HCEC 1CT (cell line): ENCODE measurements around the gene DLGAP1.

Experiments
- DNase-seq: peaks from one replicate; pipeline ENCODE4 v3.0.0-alpha.2; 2017

The DLGAP1 gene

DNA sequence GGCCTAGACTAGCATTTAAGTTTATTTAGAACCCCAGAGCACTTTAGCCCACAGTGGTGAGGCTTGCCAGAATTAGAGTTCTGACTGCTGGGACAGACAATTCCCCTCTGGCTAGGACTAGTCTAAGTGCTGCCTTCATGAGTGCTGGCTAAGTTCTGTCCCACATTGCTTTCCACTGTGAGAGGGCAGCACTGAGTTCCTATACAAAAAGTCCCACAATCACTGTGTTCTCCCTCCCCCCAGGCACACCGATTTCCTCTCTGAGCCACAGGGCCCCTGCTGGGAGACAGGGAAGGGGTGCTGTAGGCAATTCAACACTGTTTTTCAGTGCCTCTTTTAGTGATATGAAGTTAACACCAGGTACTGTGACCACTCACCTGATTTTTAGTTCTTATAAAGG lies 310.9 kb downstream of the DLGAP1 start:
- no peak for DNase-seq

GRCh38 chr18:4143585-4143984 lies 311.5 kb downstream of the DLGAP1 start:
- DNase-seq, result no peak

DNA sequence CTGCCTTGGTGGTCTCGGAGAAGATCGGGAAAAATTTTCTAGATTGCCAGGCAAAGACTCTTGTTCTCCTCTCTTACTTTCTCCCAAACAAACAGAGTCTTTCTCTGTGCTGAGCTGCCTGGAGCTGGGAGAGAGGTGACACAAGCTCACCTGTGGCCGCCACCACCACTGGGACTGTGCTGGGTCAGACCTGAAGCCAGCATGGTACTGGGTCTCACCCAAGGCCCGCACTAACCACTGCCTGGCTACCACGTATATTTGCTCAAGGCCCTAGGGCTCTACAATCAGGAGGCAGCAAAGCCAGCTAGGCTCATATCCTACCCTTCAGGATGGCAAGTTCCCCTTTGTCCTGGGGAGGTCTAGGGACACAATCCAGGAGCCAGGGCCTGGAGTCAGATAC lies 312.2 kb downstream of the DLGAP1 start:
- no peak for DNase-seq

GRCh38 chr18:4134700-4135099 lies 320.4 kb downstream of the DLGAP1 start:
- no peak for DNase-seq

DNA sequence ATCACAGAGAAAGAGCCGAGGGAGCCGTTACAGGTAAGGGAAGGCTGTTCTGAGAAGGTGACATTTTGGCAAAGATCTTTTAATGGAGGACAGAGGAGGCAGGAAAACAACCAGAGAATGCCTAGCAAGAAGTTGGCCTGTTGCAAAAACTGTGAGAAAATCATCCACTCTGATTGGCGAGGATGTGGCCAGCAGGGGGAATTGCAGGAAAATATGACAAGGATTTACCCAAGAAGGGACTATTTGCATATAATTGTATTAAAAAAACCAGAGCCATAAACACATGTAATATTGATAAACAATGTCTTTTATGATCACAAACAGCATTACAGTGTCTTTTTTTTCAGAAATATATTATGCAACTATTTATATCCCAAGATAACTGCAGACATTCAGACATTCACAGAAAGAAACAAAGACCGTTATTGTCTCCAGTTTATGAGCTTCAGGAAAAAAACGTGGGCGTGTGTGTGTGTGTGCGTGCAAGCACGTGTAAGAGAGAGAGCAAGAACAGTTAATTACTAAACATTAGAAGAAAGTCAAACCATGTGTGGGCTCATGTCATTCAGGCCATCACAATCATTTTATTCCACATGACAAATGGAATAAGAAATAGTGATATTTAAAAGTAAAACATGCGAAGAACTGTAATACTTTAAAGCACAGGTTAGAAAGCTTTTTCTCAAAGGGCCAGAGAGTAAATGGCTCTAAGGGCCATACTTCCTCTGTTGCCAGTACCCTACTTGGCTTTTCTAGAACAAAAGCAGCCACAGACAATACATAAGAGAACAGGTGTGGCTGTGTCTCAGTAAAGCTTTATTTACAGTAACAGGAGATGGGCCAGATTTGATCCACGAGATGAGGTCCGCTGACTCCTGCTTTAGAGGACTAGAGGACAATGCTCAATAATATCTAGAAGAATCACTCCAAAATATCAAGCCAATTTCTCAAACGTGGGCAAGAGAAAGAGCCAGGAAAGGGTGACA lies 324.1 kb downstream of the DLGAP1 start:
- DNase-seq, result no peak

DNA sequence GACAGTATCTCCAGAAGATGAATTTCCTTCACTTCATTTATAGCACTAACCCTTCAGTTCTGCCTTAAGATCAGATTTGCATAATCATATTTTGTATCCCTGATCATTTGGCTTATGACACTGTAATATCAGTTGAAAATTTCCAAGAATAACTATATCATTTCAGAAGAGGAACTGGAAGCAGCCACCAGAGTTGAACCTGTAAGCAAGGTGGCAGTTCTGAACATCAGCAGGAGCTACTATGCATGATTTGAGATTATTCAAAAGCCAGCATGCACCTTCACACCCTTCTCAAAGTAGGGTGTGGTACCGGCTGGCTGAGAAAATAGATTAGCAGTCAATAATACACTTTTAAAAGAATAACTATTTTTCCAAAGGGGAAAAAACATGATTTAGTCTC lies 328.2 kb downstream of the DLGAP1 start:
- no peak for DNase-seq

GRCh38 chr18:4125627-4126230 lies 329.4 kb downstream of the DLGAP1 start:
- no peak for DNase-seq

GRCh38 chr18:4125224-4125623 lies 329.9 kb downstream of the DLGAP1 start:
- no peak for DNase-seq

GRCh38 chr18:4119813-4120212 lies 335.3 kb downstream of the DLGAP1 start:
- DNase-seq, result no peak

DNA sequence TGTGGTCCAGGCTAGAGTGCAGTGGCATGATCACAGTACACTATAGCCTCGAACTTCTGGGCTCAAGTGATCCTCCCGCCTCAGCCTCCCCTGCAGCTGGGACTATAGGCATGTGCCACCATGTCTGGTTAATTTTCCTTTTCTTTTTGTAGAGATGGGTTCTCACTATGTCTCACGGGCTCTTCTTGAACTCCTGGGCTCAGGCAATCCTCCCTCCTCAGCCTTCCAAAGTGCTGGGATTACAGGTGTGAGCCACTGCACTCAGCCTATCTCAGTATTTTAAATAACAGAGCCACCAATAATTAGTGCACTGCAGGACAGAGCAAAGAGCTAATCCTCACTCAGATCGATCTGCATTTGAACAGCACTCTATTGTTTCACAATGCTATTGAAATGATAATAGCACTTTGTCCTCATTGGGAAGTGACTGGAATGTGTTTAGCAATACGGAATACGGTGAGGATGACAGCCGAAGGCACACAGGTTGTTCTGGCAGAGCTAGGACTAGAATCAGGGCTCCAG lies 335.9 kb downstream of the DLGAP1 start:
- no peak for DNase-seq

GRCh38 chr18:4108016-4108415 lies 347.1 kb downstream of the DLGAP1 start:
- DNase-seq, result no peak

- no peak for DNase-seq
These were observed 348.0 kb downstream of the DLGAP1 start for GRCh38 chr18:4107049-4107467.

DNA sequence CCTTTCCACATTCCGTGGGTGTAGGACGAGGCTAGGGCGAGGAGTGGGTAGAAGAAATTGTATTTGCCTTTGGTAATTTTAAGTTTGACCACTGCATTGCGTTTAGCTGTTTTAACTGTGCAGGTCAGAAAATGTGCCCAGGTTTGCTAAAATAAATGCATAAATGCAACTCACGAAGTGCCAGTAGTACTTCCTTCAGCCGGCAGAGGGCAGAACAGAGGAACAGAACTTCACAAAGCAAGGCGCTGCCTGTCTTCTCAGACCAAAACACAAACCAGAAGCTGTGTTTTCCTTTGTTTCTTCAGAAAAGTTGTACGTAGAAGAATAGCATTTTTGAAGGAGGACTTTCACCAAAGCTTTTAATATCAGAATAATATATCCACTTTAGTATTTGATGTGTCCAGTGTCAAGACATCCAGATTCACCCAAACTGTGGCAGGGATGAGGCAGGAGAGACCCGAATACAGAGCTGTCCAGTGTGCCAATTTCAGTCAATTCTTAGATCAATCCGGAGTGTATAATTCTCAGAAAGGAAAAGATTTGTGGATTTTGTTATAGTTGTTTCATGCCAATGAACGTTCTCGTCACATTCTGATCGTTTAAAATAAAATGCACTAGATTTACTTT lies 348.6 kb downstream of the DLGAP1 start:
- DNase-seq, result peak; percentile 42

DNA sequence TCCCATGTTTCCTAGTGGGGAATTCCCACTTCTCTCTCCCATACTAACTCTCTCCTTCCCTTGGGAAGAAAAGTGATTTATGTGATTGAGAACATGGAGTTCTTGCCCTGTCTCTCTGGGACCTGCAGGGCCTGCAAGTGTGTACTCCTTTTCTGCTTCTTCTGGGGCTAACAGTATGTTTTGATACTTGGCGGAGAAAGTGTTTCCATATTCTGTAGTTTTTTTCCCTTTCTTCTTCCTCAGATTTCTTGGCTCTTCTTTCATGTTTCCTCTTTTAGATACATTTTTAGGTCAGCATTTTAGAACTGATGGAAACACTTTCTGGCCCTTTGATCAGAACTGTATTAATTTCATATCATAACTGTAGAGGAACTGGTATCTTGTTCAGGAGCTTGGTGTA lies 352.2 kb downstream of the DLGAP1 start:
- DNase-seq, result no peak

DNA sequence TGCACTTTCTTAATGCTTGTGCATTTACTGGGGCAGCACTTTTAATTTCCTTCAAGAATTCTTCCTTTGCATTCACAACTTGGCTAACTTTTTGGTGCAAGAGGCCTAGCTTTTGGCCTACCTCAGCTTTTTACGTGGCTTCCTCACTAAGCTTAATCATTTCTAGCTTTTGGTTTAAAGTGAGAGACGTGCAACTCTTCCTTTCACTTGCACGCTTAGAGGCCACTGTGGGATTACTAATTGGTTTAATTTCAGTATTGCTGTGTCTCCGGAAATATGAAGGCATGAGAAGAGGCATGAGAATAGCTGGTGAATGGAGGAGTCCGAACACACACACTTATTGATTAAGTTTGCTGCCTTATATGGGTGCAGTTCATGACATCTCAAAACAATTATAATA lies 354.1 kb downstream of the DLGAP1 start:
- no peak for DNase-seq

- no peak for DNase-seq
These were observed 358.6 kb downstream of the DLGAP1 start for GRCh38 chr18:4096486-4096885.

GRCh38 chr18:4093676-4094075 lies 361.4 kb downstream of the DLGAP1 start:
- no peak for DNase-seq

DNA sequence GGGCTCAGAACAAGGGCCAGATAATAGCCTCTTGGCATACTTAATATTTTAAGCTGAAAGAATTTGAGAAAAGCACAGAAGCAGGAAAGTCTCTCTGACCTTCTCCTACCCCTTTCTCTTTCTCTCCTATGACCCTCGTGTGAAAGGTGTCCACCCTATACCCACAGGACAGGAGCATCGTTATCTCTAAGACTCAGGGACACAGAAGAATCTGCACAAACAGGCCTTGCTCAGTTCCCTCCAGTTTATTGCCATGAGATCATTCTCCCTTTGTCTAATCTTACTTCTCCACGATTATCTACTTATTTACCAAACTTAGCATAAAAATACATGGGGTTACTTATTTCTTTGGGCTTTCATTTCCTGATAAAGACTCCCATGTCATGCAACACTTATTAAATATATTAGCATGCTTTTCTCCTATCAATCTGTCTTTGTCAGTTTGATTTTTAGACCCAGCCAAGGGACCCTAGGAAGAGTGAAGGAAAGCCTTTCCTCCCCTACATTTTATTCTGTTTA lies 370.7 kb downstream of the DLGAP1 start:
- DNase-seq, result no peak

DNA sequence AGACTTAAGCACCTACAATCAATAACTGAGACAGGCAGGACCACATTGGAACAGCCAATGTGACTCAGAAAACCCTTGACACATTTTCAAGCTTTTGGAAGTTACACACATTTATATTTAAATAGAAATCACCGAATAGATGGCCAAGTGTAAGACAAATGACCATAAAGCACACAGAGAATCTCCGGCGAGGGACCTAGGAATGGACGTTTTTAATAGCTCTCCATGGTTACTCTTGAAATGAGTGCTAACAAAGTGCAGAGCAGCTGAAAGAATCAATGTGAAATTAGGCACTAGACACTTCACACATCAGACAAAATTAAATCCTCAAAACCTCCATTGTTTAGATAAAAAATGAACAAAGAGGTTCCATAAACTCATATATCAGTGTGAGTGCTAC lies 376.9 kb downstream of the DLGAP1 start:
- no peak for DNase-seq

DNA sequence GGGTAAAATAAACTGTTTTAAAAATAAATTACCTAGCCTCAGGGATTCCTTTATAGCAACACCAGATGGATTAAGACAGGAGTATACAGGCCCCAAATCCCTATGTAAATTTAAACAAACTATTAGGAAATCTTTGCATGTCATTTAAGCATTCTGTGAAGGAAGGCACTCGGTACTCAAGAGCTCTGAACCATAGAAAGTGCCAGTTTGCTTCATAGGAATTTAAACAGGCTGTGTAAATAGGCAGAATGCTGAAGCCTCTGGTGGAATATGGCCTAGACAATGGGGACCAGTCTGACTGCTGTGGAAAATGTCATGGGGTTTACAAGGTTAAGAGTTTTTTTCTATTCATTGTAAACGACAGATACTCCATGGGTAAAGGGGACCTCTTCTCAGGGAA lies 377.4 kb downstream of the DLGAP1 start:
- no peak for DNase-seq

DNA sequence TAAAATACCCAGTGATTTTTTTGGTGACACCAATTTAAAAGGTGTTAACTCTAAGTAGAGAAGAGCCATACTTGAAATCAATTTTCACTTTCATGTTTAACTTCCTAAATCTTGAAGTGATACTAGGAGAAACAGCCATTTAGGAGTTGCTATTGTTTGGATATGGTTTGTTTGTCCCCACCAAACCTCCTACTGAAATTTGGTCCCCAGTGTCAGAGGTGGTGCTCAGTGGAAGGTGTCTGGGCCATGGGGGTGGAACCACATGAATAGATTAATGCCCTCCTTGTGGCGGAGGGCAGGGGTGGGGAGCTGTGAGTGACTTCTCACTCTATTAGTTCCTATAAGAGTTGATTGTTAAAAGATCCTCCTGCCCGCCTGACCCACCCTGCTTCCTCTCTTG lies 377.9 kb downstream of the DLGAP1 start:
- DNase-seq, result no peak

GRCh38 chr18:4074647-4075046 lies 380.5 kb downstream of the DLGAP1 start:
- DNase-seq, result no peak

DNA sequence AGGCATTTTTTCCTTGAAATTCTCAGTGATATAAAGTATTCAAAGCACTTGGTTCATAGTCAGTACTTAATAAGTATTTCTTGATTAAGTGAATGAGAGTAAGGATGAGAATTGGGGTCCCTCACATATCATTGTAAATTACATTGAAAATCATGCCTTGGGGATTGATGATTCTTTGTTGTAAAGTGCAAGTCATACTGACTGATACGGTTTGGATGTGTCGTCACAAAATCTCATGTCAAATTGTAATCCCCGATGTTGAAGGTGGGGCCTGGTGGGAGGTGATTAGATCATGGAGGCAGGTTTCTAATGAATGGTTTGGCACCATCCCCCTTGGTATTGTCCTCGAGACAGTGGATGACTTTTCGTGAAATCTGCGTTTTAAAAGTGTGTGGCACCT lies 385.9 kb downstream of the DLGAP1 start:
- no peak for DNase-seq
